HL-60/S4 treated with phorbol 12-myristate 13-acetate at 8.2 ng/mL for 4 days and 3 days (cell line): ENCODE measurements around the gene PSMB5.

ENCODE experiments used
- in situ Hi-C: fragments of 300-500 bp; cut with MboI; formaldehyde crosslinking; loops from 2 replicates; pipeline ENCODE4 v1.15.0; 2022; ENCODE audit warnings: low sequenced_read_pairs

PSMB5 gene

GRCh38 chr14:23034498-23035302 lies at the start of gene PSMB5:
Gene PSMB5, minus strand, starts transcription at chr14:23034900. Its CDS starts 19 bp downstream, at chr14:23034881.
- in situ Hi-C loops = no loop called here

- in situ Hi-C loops = no loop called here
Measured at GRCh38 chr14:23080474-23080873, 45.8 kb upstream of the PSMB5 start.

- in situ Hi-C loops = no loop called here
Measured at GRCh38 chr14:23079716-23080115, 45.0 kb upstream of the PSMB5 start.

GRCh38 chr14:23078692-23079116 lies 44.0 kb upstream of the PSMB5 start:
- in situ Hi-C loops = no loop called here

DNA sequence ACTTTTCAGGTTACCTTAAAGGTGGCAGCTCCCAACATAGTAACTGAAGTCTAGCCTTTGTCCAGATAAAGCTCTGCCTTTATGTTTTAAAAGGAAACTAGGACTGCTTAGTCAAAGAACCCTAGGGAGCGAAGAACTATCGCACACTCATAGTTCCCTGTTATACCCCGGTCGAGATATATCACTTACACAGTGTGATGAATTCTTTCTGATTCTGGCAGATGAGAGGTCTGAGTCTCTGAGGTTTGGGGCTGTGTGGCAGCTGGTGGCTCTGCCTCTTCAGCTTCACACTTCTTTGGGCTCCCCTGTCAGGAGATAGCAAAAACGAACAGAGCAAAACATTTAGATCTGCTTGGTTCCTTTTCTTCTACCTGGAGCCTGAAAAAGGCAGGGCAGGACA lies 43.3 kb upstream of the PSMB5 start:
- in situ Hi-C loops = no loop called here

- in situ Hi-C loops = no loop called here
Measured at GRCh38 chr14:23076785-23077408, 42.2 kb upstream of the PSMB5 start.

GRCh38 chr14:23074906-23075305 lies 40.2 kb upstream of the PSMB5 start:
- in situ Hi-C loops = no loop called here

DNA sequence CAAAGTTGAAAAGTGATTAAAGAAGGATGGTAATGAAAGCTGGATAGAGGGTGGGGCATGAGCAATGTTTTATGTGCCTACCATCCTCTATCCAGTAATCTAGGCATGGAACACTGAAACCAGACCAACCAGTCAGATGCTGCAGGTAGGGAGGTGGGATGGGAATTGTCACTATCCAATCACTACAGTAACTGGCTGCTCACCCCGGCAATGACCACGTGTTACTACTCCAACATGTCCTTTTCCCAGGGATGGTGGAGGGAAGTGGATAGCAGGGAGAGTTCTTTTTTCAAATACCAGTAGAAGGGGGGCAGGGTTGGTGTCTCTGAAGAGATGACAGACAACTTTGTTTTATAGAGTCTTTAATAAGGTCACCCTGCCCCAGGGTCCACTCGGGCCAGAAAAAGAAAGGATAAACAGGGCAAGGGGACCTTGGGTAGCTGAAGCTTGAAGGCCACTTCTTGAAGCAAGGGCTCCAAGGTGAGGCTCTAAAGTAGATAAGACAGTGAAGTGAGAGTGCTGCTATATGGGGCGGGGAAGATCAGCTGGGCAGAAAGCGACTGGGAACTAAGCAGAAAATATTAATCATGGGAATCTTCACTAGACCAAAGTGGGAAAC lies 37.3 kb upstream of the PSMB5 start:
- in situ Hi-C loops = no loop called here

DNA sequence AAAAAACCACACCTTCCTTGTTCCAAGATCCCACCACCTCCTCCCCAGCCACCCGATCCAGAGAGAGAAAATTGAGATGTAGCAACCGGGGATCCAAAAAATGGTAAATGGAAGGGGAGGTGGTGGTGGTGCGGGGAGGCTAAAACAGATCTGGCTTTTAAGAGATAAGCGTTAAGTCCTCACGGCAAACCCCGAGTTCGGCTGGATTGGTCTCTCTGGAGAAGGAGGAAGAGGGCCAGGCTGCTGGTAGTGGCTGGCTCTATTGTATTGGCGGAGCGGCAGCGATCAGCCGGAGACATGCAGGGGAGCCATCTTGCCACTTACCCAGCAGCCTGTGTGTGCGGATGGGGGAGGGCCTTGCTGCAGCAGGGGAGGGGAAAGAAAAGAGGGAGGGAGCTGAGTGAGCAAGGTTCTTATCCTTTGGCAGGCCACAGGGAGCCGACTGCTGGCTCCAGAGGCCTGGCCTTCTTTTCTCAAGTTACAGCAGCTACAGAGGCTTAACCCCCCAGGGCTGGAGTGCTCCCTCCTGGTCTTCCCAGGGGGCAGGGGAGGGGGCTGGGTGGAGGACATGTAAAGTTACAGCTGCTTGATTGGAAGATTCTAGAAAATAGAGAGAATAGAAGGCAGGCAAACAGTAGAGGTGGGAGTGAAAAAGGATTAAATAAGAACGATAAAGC lies 36.7 kb upstream of the PSMB5 start:
- in situ Hi-C loops = no loop called here

DNA sequence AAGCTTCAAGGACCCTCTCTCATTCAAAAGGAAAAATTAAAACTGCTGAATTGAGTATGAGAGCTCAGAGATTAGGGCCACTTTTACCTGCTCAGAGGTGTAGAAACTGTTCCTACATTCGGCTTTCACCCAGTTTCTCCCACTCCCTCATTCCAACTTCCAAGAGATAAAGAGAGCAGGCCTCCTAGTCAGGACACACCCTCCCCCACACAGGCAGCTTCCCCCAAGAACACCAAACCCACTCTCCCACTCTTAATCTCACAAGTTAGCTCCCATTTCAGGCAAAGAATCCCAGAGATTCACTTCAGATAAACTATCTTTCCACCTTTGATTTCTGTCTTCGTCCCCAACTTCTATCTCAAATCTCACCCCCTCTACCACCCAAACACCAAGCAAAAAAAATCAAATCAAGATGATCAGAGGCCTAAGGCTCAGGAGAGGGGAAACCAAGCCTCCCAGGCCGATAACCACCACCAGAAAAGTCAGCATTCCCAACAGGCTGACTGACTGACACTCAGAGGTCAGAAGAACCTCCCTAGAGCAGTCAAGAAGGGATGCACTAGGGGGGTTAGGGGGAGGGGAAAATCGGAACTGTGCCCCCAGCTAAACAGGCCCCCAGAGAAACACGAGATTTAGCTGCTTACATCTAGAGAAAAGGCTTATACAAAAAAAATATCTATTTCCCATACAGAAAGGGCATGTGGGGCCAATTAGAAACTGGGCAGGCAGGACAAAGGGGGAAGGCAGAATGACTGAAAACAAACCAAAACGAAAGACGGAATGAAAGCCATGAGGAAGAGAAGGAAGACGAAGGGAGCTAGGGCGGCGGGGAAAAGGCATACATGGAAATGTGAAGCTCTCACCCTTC lies 35.8 kb upstream of the PSMB5 start:
- in situ Hi-C loops = no loop called here

- in situ Hi-C loops = no loop called here
Measured at GRCh38 chr14:23069413-23069806, 34.7 kb upstream of the PSMB5 start.

- in situ Hi-C loops = no loop called here
Measured at GRCh38 chr14:23068789-23069412, 34.2 kb upstream of the PSMB5 start.

- in situ Hi-C loops = no loop called here
Measured at GRCh38 chr14:23067847-23068788, 33.4 kb upstream of the PSMB5 start.

DNA sequence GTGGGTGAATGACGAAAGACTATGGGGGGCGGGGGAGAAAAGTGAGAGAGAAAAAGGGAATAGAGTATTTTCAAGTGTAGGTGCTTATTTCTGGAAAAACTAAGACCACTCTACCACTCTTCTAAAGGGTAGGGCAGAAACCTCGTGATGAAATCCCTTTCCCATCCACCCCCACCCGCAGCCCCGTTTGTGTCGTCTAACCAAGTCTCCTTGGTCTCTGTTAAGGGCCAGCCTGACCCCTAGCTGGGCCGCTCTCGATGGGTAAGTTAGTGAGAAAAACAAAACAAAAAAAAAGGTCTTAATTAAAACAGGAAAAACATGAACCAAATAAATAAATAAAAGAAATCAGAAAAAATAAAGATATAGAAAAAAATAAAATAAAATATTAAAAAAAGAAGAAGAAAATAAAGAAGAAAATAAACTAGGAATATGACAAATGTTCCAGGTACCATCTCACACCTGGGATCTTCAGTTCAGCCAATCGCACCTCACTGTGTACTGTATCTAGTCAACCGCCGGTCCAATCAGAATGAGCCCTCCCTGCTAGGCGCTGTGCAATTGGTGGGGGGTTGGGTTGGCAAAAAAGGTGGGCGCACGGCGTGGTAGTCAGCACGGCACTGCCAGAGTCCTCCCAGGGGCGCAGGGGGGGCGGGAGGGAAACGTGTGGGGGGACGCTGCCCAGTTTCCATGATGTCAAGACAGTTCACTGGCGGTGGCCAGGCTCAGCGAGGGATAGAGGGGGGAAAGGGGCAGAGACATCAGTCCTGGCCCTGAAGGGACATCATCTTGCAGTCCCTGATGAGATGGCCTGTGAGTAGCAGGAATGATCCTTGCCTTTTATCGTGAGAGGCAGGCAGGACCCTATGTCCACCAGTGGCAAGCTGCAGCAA lies 32.4 kb upstream of the PSMB5 start:
- in situ Hi-C loops = no loop called here

DNA sequence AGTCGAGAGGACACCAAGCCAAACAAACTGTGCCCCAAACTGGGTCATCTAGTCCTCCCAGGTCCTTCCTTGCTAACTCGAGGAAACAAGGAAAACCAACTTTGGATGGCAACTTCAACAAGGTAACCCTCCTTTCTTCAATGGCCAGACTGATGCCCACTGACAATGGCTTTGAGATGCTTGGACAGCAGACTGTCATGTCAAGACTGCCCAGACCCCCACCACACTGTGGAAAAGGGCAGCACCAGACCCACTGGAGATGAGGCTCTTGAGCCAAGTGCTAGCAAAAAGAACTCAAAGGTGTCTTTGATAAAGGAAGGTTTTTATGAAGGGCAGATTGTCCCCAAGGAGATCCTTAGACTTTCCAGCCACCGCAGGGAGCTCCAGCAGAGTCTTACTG lies 31.7 kb upstream of the PSMB5 start:
- in situ Hi-C loops = no loop called here

DNA sequence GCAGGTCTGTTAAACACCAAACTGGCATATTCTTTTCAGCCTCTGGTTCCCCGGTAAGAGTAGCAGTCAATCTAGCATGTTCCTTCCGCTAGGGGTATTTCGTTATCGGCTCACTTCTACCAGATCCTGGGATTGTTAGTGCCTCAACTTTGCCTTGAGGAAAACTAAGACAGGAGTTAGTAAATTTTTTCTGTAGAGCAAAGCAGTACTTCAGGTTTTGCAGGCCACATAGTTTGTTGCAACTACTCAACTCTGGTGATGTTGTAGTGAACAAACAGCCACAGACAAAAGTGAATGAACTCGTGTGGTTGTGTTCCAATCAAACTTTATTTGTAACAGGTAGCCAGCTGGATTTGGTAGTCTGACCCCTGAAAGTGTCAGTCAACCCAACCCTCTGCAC lies 28.9 kb upstream of the PSMB5 start:
- in situ Hi-C loops = no loop called here

- in situ Hi-C loops = no loop called here
Measured at GRCh38 chr14:23062002-23062401, 27.3 kb upstream of the PSMB5 start.
